ENCODE data around the gene TOP1.

The TOP1 gene

GRCh38 chr20:41018153-41018552 is 10.5 kb upstream of the TOP1 start:
- Mint-ChIP-seq H3K27me3 (no peaks in the 10 kb centered on the region), H3K27ac (no peak overlapping the region), H3K9me3 (no peaks in the 10 kb centered on the region), H3K4me3 (no peak overlapping the region), H3K4me1 (no peaks in the 10 kb centered on the region)
- no peak for ATAC-seq
- DNase-seq, result no peak

GRCh38 chr20:41023549-41023948 is 5.1 kb upstream of the TOP1 start:
- Mint-ChIP-seq H3K4me1 (peaks cover 14% of the 10 kb centered on the region), H3K27me3 (no peaks in the 10 kb centered on the region), H3K27ac (peak overlapping the region in 1 of 2 donors; percentile 22), H3K9me3 (no peaks in the 10 kb centered on the region), H3K4me3 (no peak overlapping the region)
- ATAC-seq, result no peak
- DNase-seq, result no peak

GRCh38 chr20:41027366-41027765 is 1.3 kb upstream of the TOP1 start:
- DNase-seq (no peak), ATAC-seq (no peak)
- Mint-ChIP-seq H3K27ac (peak overlapping the region; percentile 9 to 95), H3K4me3 (peak overlapping the region; percentile 80 to 82), H3K9me3 (no peaks in the 10 kb centered on the region), H3K27me3 (no peaks in the 10 kb centered on the region), H3K4me1 (peaks cover 39% of the 10 kb centered on the region)

GRCh38 chr20:41027872-41028358 is 707 bp upstream of the TOP1 start:
- H3K4me3 Mint-ChIP-seq, result peak overlapping the region; percentile 80 to 82
- H3K27me3 Mint-ChIP-seq, result no peaks in the 10 kb centered on the region
- ATAC-seq (no peak), DNase-seq (no peak)
- peaks cover 45% of the 10 kb centered on the region for H3K4me1 Mint-ChIP-seq
- no peaks in the 10 kb centered on the region for H3K9me3 Mint-ChIP-seq
- H3K27ac Mint-ChIP-seq, result peak overlapping the region; percentile 95 to 96

- Mint-ChIP-seq H3K9me3 (no peaks in the 10 kb centered on the region), H3K27ac (peak overlapping the region; percentile 99 to 100), H3K4me1 (peaks cover 59% of the 10 kb centered on the region), H3K4me3 (peak overlapping the region; percentile 95 to 96), H3K27me3 (no peaks in the 10 kb centered on the region)
- ATAC-seq (peak; percentile 44), DNase-seq (peak; percentile 54 to 63)
Observed at GRCh38 chr20:41029150-41029901, 704 bp downstream of the TOP1 start.

- Mint-ChIP-seq H3K4me3 (peak overlapping the region; percentile 95 to 96), H3K27ac (peak overlapping the region; percentile 99 to 100), H3K4me1 (peaks cover 66% of the 10 kb centered on the region), H3K9me3 (no peaks in the 10 kb centered on the region), H3K27me3 (no peaks in the 10 kb centered on the region)
- ATAC-seq (no peak), DNase-seq (no peak)
Observed at GRCh38 chr20:41030061-41030460, 1.4 kb downstream of the TOP1 start.

GRCh38 chr20:41030531-41031242 is 2.1 kb downstream of the TOP1 start:
- peaks cover 73% of the 10 kb centered on the region for H3K4me1 Mint-ChIP-seq
- ATAC-seq (no peak), DNase-seq (no peak)
- H3K27ac Mint-ChIP-seq, result peak overlapping the region; percentile 54 to 99
- H3K4me3 Mint-ChIP-seq, result peak overlapping the region; percentile 95 to 96
- H3K27me3 Mint-ChIP-seq, result no peaks in the 10 kb centered on the region
- no peaks in the 10 kb centered on the region for H3K9me3 Mint-ChIP-seq

GRCh38 chr20:41031243-41031619 is 2.6 kb downstream of the TOP1 start:
- Mint-ChIP-seq H3K27me3 (no peaks in the 10 kb centered on the region), H3K9me3 (no peaks in the 10 kb centered on the region), H3K27ac (no peak overlapping the region), H3K4me1 (peaks cover 78% of the 10 kb centered on the region), H3K4me3 (peak overlapping the region; percentile 95 to 96)
- no peak for ATAC-seq
- DNase-seq, result no peak

GRCh38 chr20:41032271-41032670 is 3.6 kb downstream of the TOP1 start:
- H3K27ac Mint-ChIP-seq, result no peak overlapping the region
- no peak for ATAC-seq
- peaks cover 84% of the 10 kb centered on the region for H3K4me1 Mint-ChIP-seq
- peak overlapping the region; percentile 18 to 95 for H3K4me3 Mint-ChIP-seq
- H3K27me3 Mint-ChIP-seq, result no peaks in the 10 kb centered on the region
- H3K9me3 Mint-ChIP-seq, result no peaks in the 10 kb centered on the region
- DNase-seq, result no peak

GRCh38 chr20:41034239-41034638 is 5.6 kb downstream of the TOP1 start:
- peaks cover 93% of the 10 kb centered on the region for H3K4me1 Mint-ChIP-seq
- no peak overlapping the region for H3K4me3 Mint-ChIP-seq
- H3K27ac Mint-ChIP-seq, result no peak overlapping the region
- ATAC-seq (no peak), DNase-seq (no peak)
- H3K27me3 Mint-ChIP-seq, result no peaks in the 10 kb centered on the region
- no peaks in the 10 kb centered on the region for H3K9me3 Mint-ChIP-seq

GRCh38 chr20:41035207-41035606 is 6.6 kb downstream of the TOP1 start:
- ATAC-seq (no peak), DNase-seq (no peak)
- H3K9me3 Mint-ChIP-seq, result no peaks in the 10 kb centered on the region
- no peak overlapping the region for H3K4me3 Mint-ChIP-seq
- no peak overlapping the region for H3K27ac Mint-ChIP-seq
- H3K27me3 Mint-ChIP-seq, result no peaks in the 10 kb centered on the region
- peaks cover 97% of the 10 kb centered on the region for H3K4me1 Mint-ChIP-seq

GRCh38 chr20:41037179-41037578 is 8.6 kb downstream of the TOP1 start:
- DNase-seq (no peak), ATAC-seq (no peak)
- H3K9me3 Mint-ChIP-seq, result no peaks in the 10 kb centered on the region
- no peak overlapping the region for H3K4me3 Mint-ChIP-seq
- H3K27me3 Mint-ChIP-seq, result no peaks in the 10 kb centered on the region
- H3K4me1 Mint-ChIP-seq, result peaks cover 93% of the 10 kb centered on the region
- no peak overlapping the region for H3K27ac Mint-ChIP-seq

GRCh38 chr20:41038149-41038877 is 9.7 kb downstream of the TOP1 start:
- H3K4me1 Mint-ChIP-seq, result peaks cover 92% of the 10 kb centered on the region
- ATAC-seq (no peak), DNase-seq (no peak)
- no peak overlapping the region for H3K4me3 Mint-ChIP-seq
- H3K27ac Mint-ChIP-seq, result peak overlapping the region in 1 of 2 donors; percentile 48
- no peaks in the 10 kb centered on the region for H3K9me3 Mint-ChIP-seq
- no peaks in the 10 kb centered on the region for H3K27me3 Mint-ChIP-seq

GRCh38 chr20:41038878-41039404 is 10.3 kb downstream of the TOP1 start:
- Mint-ChIP-seq H3K9me3 (no peaks in the 10 kb centered on the region), H3K4me3 (no peak overlapping the region), H3K27ac (peak overlapping the region in 1 of 2 donors; percentile 48), H3K4me1 (peaks cover 91% of the 10 kb centered on the region), H3K27me3 (no peaks in the 10 kb centered on the region)
- DNase-seq, result no peak
- ATAC-seq, result peak; percentile 61

GRCh38 chr20:41040855-41041254 is 12.2 kb downstream of the TOP1 start:
- Mint-ChIP-seq H3K27ac (no peak overlapping the region), H3K9me3 (no peaks in the 10 kb centered on the region), H3K4me1 (peaks cover 79% of the 10 kb centered on the region), H3K27me3 (no peaks in the 10 kb centered on the region), H3K4me3 (no peak overlapping the region)
- DNase-seq, result no peak
- ATAC-seq, result no peak
